ENCODE results near the gene TUBAL3.

The TUBAL3 gene

DNA sequence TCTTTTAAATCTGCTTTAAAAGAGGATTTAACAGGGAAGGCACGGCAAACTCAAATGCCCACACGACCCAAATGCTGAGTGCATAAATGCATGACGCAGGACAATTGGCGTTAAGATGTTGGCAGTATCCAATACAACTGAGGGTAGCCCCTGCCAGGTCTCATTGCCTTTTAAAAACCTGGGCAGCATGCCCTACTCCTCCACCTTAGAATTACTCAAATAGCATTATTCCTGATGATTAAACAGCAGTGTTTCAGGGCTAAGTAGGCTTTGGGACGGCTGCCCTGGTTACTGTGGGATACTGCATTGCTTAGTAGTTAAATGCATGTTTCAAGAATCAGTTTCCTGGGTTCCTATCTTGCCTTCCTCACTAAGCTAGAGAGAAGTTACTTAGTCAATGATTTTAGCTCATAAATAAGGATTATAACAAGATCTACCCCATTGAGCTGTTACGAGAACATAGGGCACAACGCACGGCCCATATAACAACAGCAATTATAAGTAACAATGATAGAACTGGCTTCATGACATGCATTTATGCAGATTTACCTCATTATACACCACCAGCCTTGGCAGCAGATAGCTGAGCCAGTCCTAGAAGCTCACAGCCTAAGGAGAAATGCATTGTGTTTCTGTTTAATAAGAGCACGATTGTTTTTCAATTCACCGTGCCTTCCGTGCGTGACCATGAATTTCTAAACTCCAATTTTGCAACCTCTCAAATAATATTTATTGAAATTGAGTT lies 7.9 kb downstream of the TUBAL3 start:
- no peak overlapping the region for H3K27ac ChIP-seq
- no peaks in the 10 kb centered on the region for H3K79me2 ChIP-seq (ENCODE audit: insufficient read depth, low read depth)
- no peaks in the 10 kb centered on the region for H4K20me1 ChIP-seq (ENCODE audit: insufficient read depth)
- no peaks in the 10 kb centered on the region for H3K36me3 ChIP-seq (ENCODE audit: insufficient read depth)
- H3K9ac ChIP-seq: no peak overlapping the region
- TF ChIP-seq, protein P1, sequence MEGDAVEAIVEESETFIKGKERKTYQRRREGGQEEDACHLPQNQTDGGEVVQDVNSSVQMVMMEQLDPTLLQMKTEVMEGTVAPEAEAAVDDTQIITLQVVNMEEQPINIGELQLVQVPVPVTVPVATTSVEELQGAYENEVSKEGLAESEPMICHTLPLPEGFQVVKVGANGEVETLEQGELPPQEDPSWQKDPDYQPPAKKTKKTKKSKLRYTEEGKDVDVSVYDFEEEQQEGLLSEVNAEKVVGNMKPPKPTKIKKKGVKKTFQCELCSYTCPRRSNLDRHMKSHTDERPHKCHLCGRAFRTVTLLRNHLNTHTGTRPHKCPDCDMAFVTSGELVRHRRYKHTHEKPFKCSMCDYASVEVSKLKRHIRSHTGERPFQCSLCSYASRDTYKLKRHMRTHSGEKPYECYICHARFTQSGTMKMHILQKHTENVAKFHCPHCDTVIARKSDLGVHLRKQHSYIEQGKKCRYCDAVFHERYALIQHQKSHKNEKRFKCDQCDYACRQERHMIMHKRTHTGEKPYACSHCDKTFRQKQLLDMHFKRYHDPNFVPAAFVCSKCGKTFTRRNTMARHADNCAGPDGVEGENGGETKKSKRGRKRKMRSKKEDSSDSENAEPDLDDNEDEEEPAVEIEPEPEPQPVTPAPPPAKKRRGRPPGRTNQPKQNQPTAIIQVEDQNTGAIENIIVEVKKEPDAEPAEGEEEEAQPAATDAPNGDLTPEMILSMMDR (conservative IDR thresholded peaks at IDR 0.05; ENCODE audit: low read depth, low read length): no peak
- H3K4me3 ChIP-seq (IDR thresholded peaks at IDR 0.05; ENCODE audit: insufficient read depth, low read depth, low read length): no peak overlapping the region
- no peak overlapping the region for H2AFZ ChIP-seq (ENCODE audit: low read depth)
- H3K27me3 ChIP-seq (ENCODE audit: insufficient read depth, low read depth): no peaks in the 10 kb centered on the region
- H3K4me1 ChIP-seq (ENCODE audit: low read depth, poor library complexity, severe bottlenecking): no peaks in the 10 kb centered on the region
- H3K4me2 ChIP-seq: no peak overlapping the region

DNA sequence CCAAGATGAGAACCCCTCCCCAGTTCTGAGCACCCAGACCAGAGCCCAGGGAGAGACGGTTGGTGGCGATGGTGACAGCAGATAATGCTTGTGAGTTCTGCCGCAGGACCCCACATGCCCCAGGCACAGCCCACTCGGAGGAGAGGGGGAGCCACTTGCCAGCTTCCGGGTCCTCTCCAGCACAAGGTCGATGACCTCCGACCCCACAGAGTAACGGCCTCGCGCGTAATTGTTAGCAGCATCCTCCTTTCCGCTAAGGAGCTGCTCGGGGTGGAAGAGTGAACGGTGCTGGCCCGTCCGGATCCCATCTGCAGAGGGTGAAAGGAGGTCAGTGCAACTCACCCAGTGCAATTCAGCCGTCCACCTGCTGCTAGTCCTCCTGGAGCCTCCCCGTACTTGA lies 9.5 kb downstream of the TUBAL3 start:
- Histone ChIP-seq H3K4me1 (ENCODE audit: low read depth, poor library complexity, severe bottlenecking) (no peaks in the 10 kb centered on the region), H4K20me1 (ENCODE audit: insufficient read depth) (no peaks in the 10 kb centered on the region), H3K36me3 (ENCODE audit: insufficient read depth) (no peaks in the 10 kb centered on the region), H3K27me3 (ENCODE audit: insufficient read depth, low read depth) (no peaks in the 10 kb centered on the region), H3K9ac (no peak overlapping the region), H3K79me2 (ENCODE audit: insufficient read depth, low read depth) (no peaks in the 10 kb centered on the region), H3K4me2 (no peak overlapping the region), H3K27ac (no peak overlapping the region), H2AFZ (ENCODE audit: low read depth) (no peak overlapping the region), H3K4me3 (IDR thresholded peaks at IDR 0.05; ENCODE audit: insufficient read depth, low read depth, low read length) (no peak overlapping the region)
- TF ChIP-seq, protein P1 (conservative IDR thresholded peaks at IDR 0.05; ENCODE audit: low read depth, low read length): no peak

DNA sequence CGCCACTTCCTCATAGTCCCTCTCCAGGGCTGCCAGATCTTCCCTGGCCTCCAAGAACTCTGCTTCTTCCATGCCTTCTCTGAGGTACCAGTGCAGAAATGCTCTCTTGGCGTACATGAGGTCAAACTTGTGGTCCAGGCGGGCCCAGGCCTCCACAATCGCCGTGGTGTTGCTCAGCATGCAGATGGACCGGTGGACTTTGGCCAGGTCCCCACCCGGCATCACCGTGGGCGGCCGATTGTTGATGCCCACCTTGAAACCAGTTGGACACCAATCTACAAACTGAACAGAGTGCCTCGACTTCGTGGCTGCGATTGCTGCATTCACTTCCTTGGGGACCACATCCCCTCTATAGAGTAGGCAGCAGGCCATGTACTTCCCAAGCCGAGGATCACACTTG lies 11.1 kb downstream of the TUBAL3 start:
- Histone ChIP-seq H2AFZ (ENCODE audit: low read depth) (no peak overlapping the region), H3K4me3 (IDR thresholded peaks at IDR 0.05; ENCODE audit: insufficient read depth, low read depth, low read length) (no peak overlapping the region), H3K27me3 (ENCODE audit: insufficient read depth, low read depth) (no peaks in the 10 kb centered on the region), H3K79me2 (ENCODE audit: insufficient read depth, low read depth) (no peaks in the 10 kb centered on the region), H3K9ac (no peak overlapping the region), H3K36me3 (ENCODE audit: insufficient read depth) (no peaks in the 10 kb centered on the region), H4K20me1 (ENCODE audit: insufficient read depth) (no peaks in the 10 kb centered on the region), H3K27ac (no peak overlapping the region), H3K4me2 (no peak overlapping the region), H3K4me1 (ENCODE audit: low read depth, poor library complexity, severe bottlenecking) (no peaks in the 10 kb centered on the region)
- TF ChIP-seq, protein P1 (conservative IDR thresholded peaks at IDR 0.05; ENCODE audit: low read depth, low read length): no peak

DNA sequence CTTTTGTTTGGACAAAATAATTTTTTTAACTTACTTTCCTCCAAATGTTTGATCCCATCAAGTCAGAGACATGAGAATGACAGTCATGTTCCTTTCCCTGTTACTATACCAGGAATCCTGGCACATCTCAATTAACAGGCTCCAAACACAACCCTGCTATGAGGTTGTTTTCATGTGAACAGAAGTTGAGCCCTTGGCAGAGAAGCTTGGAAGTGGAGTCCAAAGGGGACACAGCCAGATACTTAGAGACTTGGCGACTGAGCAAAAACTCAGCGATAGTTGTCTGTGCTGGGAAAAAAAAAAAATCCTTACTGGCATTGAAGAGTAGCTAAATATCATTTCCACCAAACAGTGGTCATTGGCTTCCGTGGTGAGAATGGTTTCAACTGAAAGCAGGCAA lies 12.8 kb downstream of the TUBAL3 start:
- no peaks in the 10 kb centered on the region for H3K27me3 ChIP-seq (ENCODE audit: insufficient read depth, low read depth)
- H3K4me3 ChIP-seq (IDR thresholded peaks at IDR 0.05; ENCODE audit: insufficient read depth, low read depth, low read length): no peak overlapping the region
- H3K27ac ChIP-seq: no peak overlapping the region
- no peaks in the 10 kb centered on the region for H3K79me2 ChIP-seq (ENCODE audit: insufficient read depth, low read depth)
- H3K9ac ChIP-seq: no peak overlapping the region
- TF ChIP-seq, protein P1 (conservative IDR thresholded peaks at IDR 0.05; ENCODE audit: low read depth, low read length): no peak
- no peak overlapping the region for H2AFZ ChIP-seq (ENCODE audit: low read depth)
- no peak overlapping the region for H3K4me2 ChIP-seq
- H4K20me1 ChIP-seq (ENCODE audit: insufficient read depth): no peaks in the 10 kb centered on the region
- H3K4me1 ChIP-seq (ENCODE audit: low read depth, poor library complexity, severe bottlenecking): no peaks in the 10 kb centered on the region
- no peaks in the 10 kb centered on the region for H3K36me3 ChIP-seq (ENCODE audit: insufficient read depth)

Measured in KMS-11 (cell line).